RWPE2 (cell line): ENCODE measurements around the gene TNFRSF18.

ENCODE experiments used
- ATAC-seq: fragments of 200-7000 bp; cut with Tn5 transposase; 3 replicates; pipeline ENCODE4 v1.9.1; 2021; ENCODE audit warnings: low read depth
- DNase-seq: peaks from one replicate; pipeline ENCODE4 v3.0.0-alpha.2; 2020; ENCODE audit warnings: low spot score
- H3K27ac ChIP-seq: fragments of 450-650 bp; 2 replicates; pipeline ENCODE4 v1.5.1; 2017; ENCODE audit warnings: mild to moderate bottlenecking; ENCODE audit not compliant: poor library complexity, severe bottlenecking
- H3K27me3 ChIP-seq: fragments of 250-450 bp; sonication (Bioruptor Pico); 2 replicates; pipeline ENCODE4 v1.5.1; 2021; ENCODE audit warnings: mild to moderate bottlenecking, moderate library complexity; ENCODE audit not compliant: insufficient read depth, poor library complexity, severe bottlenecking
- H3K36me3 ChIP-seq: fragments of 250-450 bp; sonication (Bioruptor Pico); 2 replicates; pipeline ENCODE4 v1.5.1; 2020; ENCODE audit warnings: low read depth, mild to moderate bottlenecking, moderate library complexity
- H3K4me1 ChIP-seq: fragments of 250-450 bp; sonication (Bioruptor Pico); 2 replicates; pipeline ENCODE4 v1.5.1; 2021; ENCODE audit warnings: mild to moderate bottlenecking, moderate library complexity; ENCODE audit not compliant: insufficient read depth, poor library complexity, severe bottlenecking
- H3K4me3 ChIP-seq: fragments of 250-450 bp; sonication (Bioruptor Pico); 2 replicates; pipeline ENCODE4 v1.5.1; 2021; ENCODE audit warnings: mild to moderate bottlenecking, moderate library complexity; ENCODE audit not compliant: severe bottlenecking
- H3K9me3 ChIP-seq: fragments of 250-450 bp; sonication (Bioruptor Pico); 2 replicates; pipeline ENCODE4 v1.5.1; 2021; ENCODE audit warnings: mild to moderate bottlenecking, moderate library complexity; ENCODE audit not compliant: severe bottlenecking
- CTCF ChIP-seq: fragments of 450-650 bp; IDR thresholded peaks from one replicate; pipeline ENCODE4 v1.5.1; 2017; ENCODE audit warnings: mild to moderate bottlenecking, moderate library complexity; ENCODE audit not compliant: poor library complexity, severe bottlenecking

The TNFRSF18 gene

GRCh38 chr1:1203561-1204424 is 2.6 kb downstream of the TNFRSF18 start:
- H3K27ac ChIP-seq = no peak overlapping the region

GRCh38 chr1:1202831-1203560 is 3.4 kb downstream of the TNFRSF18 start:
- Histone ChIP-seq H3K27ac (no peak overlapping the region), H3K9me3 (no peaks in the 10 kb centered on the region), H3K4me1 (no peaks in the 10 kb centered on the region), H3K4me3 (no peak overlapping the region), H3K27me3 (peaks cover 8% of the 10 kb centered on the region), H3K36me3 (no peaks in the 10 kb centered on the region)
- ATAC-seq (no peak), DNase-seq (no peak)
- TF ChIP-seq CTCF = no peak

More at GRCh38 chr1:1203561-1204424, 2.6 kb downstream of the TNFRSF18 start:
- no peak for TF ChIP-seq CTCF
- Histone ChIP-seq H3K4me3 (no peak overlapping the region), H3K4me1 (no peaks in the 10 kb centered on the region), H3K36me3 (no peaks in the 10 kb centered on the region), H3K9me3 (no peaks in the 10 kb centered on the region), H3K27me3 (peaks cover 8% of the 10 kb centered on the region)
- ATAC-seq = no peak
- DNase-seq = no peak

GRCh38 chr1:1200876-1201810 is 5.2 kb downstream of the TNFRSF18 start:
- peak; percentile 61 for DNase-seq
- ATAC-seq = peak; percentile 59

More at GRCh38 chr1:1200876-1201810, 5.2 kb downstream of the TNFRSF18 start:
- TF ChIP-seq CTCF = no peak
- no peak overlapping the region for H3K27ac ChIP-seq
- no peaks in the 10 kb centered on the region for H3K4me1 ChIP-seq
- no peaks in the 10 kb centered on the region for H3K27me3 ChIP-seq
- no peaks in the 10 kb centered on the region for H3K36me3 ChIP-seq
- no peaks in the 10 kb centered on the region for H3K9me3 ChIP-seq
- peak overlapping the region; percentile 36 for H3K4me3 ChIP-seq
